GM04504 (cell line): Measurements from ENCODE around the gene TSLP.

Source experiments
- DNase-seq: peaks from one replicate; pipeline ENCODE4 v3.0.0-alpha.2; 2012; ENCODE audit warnings: low read depth

TSLP gene

DNA sequence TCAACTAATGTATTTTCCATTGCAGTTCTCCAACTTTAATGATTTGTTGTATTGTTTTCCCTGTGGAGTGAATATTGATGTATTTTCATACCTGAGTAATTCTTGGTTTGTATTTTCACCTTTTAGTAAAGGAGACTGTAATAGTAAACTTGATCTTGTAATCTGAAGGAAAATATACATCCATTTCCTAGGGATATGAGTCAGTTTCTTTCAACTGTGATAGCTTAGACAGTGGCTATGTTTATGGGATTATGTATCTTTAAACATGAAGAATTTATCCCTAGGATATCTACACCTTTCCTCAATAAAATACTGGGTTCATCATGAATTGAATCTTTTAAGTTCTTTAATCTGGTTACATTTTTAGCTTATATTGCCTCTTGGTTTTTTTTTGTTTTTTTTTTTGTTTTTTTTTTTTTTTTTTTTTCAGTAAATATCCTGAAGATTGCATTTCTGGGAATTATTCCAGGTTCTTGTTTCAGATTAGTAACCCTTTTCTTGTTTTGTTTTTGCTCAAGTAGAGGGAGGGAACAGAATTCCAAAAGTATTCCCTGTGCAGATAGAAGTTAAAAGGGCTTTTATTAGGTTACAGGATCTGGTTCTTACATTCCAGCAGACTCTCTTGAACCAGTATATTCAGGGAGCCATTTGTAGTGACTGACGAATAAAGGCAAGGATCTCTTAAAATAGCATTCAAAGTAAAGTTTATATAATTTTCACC, 27.7 kb downstream of the TSLP start:
- no peak for DNase-seq

DNA sequence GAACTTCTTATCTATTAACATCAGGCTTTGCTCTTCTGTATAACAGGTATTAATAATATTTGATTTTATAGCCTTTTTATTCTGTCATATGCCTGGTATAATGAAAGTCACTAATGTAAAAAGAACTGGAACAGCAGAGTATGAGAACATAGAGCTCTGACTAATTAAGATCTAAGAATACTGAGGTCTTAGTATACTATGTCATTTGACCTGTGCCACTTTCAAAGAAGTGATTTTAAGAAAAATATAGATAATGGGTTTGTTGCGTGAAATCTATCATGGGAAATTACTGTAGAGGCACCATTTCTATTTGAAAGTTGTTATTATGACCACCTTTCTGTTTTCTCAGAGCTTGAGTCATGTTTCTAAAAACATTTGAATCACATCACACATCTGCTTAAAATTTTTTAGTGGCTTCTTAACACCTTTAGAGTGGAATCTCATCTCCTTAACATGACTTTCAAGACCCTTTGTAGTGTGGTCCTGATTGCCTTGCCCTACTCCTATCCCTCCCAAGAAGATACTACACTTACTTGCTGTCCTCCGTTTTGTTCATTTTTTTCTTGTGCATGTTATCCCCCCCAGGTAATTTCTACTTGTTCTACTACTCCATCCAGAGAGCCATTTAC, 34.9 kb downstream of the TSLP start:
- no peak for DNase-seq

- DNase-seq: no peak
Observed at GRCh38 chr5:111107371-111107770, 35.9 kb downstream of the TSLP start.

DNA sequence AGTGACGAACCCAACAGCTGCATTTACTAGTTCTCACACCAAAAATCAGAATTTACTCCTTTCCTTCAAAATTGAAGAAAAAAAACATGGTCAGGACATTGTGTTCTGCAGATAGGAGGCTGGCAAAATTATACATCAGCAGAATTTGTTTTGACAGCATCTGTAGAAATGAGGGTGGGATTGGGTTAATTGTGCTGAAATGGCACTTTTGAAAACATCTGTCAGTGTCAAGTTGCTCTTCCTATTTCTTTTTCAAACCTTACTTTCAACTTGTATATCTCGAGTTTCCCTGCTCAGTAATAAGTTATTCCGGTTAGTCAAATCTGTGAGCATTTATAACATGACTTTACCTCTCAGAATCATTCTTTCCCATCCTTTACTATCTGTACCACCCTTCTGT, 40.4 kb downstream of the TSLP start:
- DNase-seq: no peak

DNA sequence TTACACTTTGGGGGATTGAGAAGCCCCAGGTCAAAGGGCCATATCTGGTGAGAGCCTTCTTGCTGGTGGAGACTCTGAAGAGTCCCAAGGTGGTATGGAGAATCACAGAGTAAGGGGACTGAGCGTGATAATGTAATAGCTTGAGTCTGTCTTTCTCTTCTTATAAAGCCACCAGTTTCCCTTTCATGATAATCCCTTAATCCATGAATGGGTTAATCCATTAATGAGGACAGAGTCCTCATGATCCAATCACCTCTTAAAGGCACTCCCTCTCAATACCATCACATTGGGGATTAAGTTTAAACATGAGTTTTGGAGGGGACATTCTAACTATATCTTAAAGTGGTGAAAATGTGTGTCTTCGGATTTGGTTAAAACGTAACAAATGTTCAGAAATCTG, 42.2 kb downstream of the TSLP start:
- DNase-seq: no peak

- no peak for DNase-seq
Observed at GRCh38 chr5:111115229-111115628, 43.7 kb downstream of the TSLP start.

- no peak for DNase-seq
Observed at GRCh38 chr5:111116550-111116949, 45.0 kb downstream of the TSLP start.

DNA sequence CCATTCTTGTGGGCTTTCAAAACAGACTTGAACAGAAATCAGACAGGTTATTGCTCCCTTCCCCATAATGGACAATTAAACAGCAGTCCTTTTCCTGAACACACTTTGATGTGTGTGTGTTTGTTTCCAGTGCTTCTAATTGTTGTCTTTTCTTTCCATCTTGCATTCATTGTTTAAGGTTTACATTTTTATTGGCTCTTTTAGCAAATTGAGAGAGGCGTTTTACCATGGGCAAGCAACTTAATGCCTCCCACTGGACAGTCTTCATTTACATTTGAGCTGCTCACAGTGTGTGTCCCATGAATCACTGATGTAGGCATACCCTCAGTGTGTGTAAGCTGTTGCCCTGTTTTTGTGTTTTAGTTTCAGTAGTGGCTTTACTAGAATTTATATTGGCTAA, 45.6 kb downstream of the TSLP start:
- DNase-seq: no peak

GRCh38 chr5:111119221-111119620, 47.7 kb downstream of the TSLP start:
- no peak for DNase-seq

DNA sequence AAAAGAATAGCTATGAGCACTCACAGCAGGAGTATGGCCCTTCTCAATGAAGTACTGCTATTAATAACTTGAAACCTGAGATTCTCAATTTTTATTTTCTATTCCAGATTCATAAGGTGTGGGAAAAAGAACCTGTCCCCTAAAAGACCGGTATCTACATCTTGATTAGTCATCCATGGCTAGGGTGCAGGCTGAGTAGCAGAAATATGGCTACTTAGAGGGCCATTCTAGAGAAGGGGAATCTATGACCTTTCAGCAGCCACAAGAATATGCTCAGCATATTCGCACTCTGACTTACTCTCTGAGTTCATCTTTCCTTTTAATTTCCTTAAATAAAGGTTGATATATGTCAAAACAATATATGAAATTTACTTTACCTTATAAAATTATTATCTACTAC, 48.3 kb downstream of the TSLP start:
- no peak for DNase-seq

GRCh38 chr5:111120911-111121310, 49.4 kb downstream of the TSLP start:
- DNase-seq: no peak

GRCh38 chr5:111121926-111122325, 50.4 kb downstream of the TSLP start:
- DNase-seq: no peak

DNA sequence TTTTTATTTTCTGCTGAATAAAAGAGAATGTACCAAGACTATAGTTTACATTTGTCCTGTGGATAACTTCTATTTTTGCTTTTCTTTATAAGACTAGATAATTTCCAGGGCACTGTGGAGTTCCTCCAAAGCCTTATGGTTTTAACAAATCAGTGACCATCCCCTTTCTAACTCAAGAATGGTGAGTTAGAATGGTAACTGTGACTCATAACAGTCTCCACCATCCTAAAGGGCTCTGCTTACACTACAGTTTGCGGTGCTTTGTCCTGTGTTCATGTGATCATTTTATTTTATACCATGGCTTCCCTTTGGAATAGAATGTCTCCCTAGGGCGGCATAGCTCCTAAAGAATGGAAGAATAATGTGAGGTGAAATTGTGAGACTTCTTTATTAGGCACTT, 50.9 kb downstream of the TSLP start:
- no peak for DNase-seq

GRCh38 chr5:111124793-111125192, 53.3 kb downstream of the TSLP start:
- no peak for DNase-seq

DNA sequence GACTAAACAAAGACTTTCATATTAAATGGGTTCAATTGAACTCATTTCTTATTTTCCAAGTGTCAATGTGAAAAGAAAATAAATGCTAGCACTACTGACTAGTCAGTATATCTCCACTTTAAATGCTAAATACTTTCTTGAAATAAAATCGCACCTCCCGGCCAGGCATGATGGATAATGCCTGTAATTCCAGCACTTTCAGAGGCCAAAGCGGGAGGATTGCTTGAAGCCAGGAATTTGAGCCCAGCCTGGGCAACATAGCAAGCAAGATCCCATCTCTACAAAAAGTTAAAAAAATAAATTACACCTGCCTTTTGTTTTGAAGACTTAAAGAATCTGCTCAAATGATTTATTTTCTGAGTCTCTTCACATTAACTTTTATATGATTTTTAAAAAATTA, 55.4 kb downstream of the TSLP start:
- no peak for DNase-seq
